HAP-1 (cell line): ENCODE results near the gene RPAP3.

Source experiments
- DNase-seq, 2 experiments: peaks; one replicate each; pipeline ENCODE4 v3.0.0-alpha.2; 2016 to 2020; ENCODE audit warnings: low spot score in 2 of 2
- H3K27me3 ChIP-seq: fragments of 250-450 bp; sonication (Bioruptor Pico); 2 replicates; pipeline ENCODE4 v1.5.1; 2020; ENCODE audit warnings: low read depth, mild to moderate bottlenecking, moderate library complexity
- H3K36me3 ChIP-seq: fragments of 250-450 bp; sonication (Bioruptor Pico); replicated peaks from 2 replicates; pipeline ENCODE4 v1.5.1; 2020; ENCODE audit warnings: mild to moderate bottlenecking
- H3K4me1 ChIP-seq: fragments of 250-450 bp; sonication (Bioruptor Pico); 2 replicates; pipeline ENCODE4 v1.5.1; 2020; ENCODE audit warnings: mild to moderate bottlenecking
- H3K4me3 ChIP-seq: fragments of 250-450 bp; sonication (Bioruptor Pico); 2 replicates; pipeline ENCODE4 v1.5.1; 2020; ENCODE audit warnings: mild to moderate bottlenecking, moderate library complexity
- H3K9me3 ChIP-seq: fragments of 250-450 bp; sonication (Bioruptor Pico); 2 replicates; pipeline ENCODE4 v1.5.1; 2020; ENCODE audit warnings: mild to moderate bottlenecking, moderate library complexity
- in situ Hi-C: fragments of 300-500 bp; cut with MboI; formaldehyde crosslinking; loops from 3 replicates; pipeline ENCODE4 v1.14.3; 2020; ENCODE audit warnings: low sequenced_read_pairs, inconsistent platforms, mixed read lengths

RPAP3 gene

DNA sequence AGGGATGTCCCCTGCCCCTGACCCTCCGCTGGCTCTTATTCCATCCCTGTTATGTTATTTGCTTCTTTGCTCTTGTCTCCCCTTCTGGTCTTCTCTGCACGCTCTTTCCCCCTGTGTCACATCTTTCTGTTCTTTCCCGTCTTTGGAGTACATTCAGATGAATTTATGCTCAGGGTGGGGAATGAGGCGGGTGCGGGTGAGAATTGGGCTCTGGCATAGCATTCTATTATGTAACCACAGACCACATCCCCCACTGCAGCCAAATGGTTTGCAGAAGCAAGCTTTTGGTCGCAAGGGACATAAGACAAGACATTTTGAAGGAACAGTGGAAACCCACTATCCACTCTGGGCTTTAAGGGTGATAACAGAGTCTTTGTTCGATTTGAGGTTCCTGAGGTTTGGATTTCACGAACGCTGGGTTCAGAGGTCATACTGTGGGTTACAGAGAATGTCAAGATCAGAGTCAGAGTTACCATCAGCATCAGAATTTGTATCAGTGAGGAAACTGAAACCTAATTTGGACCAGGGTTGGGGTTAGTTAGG, 15.7 kb upstream of the RPAP3 start:
- Histone ChIP-seq H3K9me3 (no peaks in the 10 kb centered on the region), H3K36me3 (no peaks in the 10 kb centered on the region), H3K27me3 (no peaks in the 10 kb centered on the region), H3K4me1 (no peaks in the 10 kb centered on the region), H3K4me3 (no peak overlapping the region)
- no peak for DNase-seq
- in situ Hi-C loops: no loop called here

DNA sequence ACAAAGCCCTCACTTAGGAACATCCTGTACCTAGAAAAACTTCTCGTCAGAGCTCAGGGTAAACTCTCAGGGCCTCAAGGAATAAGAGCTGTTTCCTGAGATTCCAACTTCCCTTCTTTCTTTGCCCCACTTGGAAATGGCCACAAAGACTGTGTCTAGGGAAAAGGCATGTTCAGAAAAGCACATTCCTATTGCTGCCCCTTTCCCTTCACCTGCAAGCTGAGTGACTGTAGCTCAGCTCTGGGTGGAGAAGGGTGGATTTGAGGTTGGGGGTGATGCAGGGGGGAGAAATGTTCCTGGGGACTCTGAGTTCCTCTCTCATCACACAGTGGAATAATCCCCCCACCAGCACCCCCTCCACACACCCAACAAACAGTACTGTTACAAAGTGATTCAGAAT, 12.7 kb upstream of the RPAP3 start:
- Histone ChIP-seq H3K36me3 (no peaks in the 10 kb centered on the region), H3K4me1 (no peaks in the 10 kb centered on the region), H3K4me3 (no peak overlapping the region), H3K27me3 (no peaks in the 10 kb centered on the region), H3K9me3 (no peaks in the 10 kb centered on the region)
- DNase-seq: no peak
- in situ Hi-C loops: loop anchor here (10.0 kb wide), 3 partner anchors 56 to 446 kb away; partner anchors contain the start of gene SLC48A1

DNA sequence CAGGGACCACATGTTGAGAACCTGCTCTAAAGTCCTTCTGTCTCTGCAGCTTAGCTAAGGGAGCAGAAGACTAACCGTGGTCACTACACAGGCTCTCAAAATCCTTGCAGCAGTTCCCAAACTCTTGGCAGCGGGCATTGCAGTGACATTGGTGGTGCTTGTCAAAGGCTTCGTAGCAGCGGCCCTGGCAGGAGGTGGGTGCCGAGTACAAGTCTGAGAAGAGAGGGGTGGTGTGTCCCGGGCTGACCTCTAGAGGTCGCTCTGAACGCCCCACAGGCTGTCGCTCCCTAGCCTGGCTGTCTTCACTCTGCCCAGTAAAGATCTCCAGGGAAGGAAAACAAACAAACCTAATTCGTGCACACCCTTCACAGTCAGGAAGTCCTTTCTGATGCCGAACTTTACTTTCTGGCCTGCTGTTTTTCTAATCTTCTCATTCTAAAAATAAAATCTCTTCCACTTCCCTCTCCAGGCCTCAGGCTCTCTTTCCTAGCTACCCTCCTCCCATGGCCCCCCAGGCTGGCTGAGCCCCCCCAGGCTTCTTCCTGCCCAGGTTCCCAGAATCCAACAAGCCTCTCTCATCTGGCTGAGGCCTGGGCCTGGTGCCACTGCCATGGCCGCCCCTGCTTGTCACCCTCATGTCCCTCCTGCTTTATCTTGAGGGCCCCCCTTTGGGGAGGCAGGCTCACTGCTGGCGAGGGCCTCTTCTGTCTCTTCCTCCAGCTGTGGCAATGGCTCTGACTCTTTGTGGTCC, 11.8 kb upstream of the RPAP3 start:
- DNase-seq: peak; percentile 40 to 83
- H3K4me1 ChIP-seq: no peaks in the 10 kb centered on the region
- H3K27me3 ChIP-seq: no peaks in the 10 kb centered on the region
- in situ Hi-C loops: loop anchor here (10.0 kb wide), 3 partner anchors 57 to 447 kb away; partner anchors contain the start of gene SLC48A1
- no peaks in the 10 kb centered on the region for H3K9me3 ChIP-seq
- H3K4me3 ChIP-seq: no peak overlapping the region
- no peaks in the 10 kb centered on the region for H3K36me3 ChIP-seq

DNA sequence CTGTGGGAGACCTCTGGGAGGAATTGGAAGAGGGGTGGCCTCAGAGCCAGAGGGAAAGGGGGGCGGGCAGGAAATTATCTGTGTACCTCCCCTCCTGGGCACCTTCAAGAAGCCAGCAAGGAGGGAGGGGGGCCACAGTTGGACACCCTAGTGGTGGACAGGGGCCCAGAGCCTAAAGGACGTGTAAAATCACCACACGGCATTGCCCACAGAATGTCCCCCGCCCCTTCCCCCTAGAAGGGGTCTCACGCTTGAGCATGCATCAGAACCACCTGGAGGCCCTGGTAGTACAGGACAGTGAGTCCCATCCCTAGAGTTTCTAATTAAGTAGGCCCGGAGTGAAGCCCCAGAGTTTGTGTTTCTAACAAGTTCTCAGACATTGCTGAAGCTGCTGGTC, 11.2 kb upstream of the RPAP3 start:
- H3K27me3 ChIP-seq: no peaks in the 10 kb centered on the region
- no peaks in the 10 kb centered on the region for H3K9me3 ChIP-seq
- in situ Hi-C loops: loop anchor here (10.0 kb wide), 3 partner anchors 58 to 448 kb away; partner anchors contain the start of gene SLC48A1
- no peak for DNase-seq
- no peak overlapping the region for H3K4me3 ChIP-seq
- H3K4me1 ChIP-seq: no peaks in the 10 kb centered on the region
- H3K36me3 ChIP-seq: no peaks in the 10 kb centered on the region

DNA sequence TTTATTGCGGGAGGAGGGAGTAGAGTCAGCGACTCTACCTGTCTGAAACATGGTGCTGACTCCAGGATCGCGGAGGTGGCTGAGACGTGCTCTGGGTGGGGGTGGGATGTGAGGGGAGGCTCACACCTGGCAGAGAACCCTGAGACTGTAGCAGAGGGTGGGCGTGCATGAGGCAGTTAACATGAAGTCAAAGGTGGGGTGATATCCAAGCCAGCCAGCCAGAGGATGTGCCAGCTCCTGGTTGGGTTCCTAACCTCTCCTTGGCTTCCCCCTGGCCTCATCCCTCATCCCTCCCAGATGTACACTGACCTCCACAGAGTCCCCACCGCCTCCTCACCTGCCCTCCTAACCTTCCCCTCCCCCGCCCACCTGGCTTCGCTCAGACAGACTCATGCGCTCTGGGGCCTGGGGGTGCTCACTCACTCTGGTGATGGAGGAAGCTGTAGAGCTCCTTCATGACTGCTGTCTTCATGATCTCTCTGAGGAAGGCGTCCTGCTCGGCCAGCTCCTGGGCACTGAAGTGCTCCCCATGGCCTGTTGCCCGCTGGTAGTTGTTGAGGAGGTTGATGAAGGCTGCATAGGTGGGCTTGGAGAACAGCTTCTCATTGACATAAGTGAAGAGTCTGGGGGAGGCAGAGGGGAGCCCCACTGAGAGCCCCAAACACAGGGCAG, 10.2 kb upstream of the RPAP3 start:
- Histone ChIP-seq H3K27me3 (no peaks in the 10 kb centered on the region), H3K4me1 (no peaks in the 10 kb centered on the region), H3K9me3 (no peaks in the 10 kb centered on the region), H3K4me3 (no peak overlapping the region), H3K36me3 (no peaks in the 10 kb centered on the region)
- in situ Hi-C loops: loop anchor here (10.0 kb wide), 3 partner anchors 59 to 449 kb away; partner anchors contain the start of gene SLC48A1
- no peak for DNase-seq

DNA sequence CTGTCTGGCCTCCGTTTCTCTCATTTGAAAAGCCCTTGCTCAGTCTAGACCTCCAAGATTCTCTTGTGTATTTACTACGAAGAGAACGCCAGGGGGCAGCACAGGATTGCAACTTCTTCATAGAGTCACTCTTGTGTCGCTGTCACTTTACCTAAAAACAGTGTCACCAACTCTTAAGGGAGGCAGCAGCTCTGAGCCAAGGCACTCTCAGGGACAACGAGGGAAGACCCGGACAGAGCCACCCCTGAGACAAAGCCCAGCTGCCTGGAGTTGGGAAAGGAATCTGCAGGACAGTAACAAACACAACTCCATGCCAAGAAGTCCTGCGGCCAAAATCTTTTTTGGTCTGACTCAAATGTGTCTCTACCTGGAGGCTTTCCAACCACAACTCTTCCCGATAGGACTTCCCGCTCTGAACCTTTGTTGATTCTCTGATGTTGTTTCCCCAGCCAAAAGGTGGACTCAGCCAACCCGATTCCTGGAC, 9.6 kb upstream of the RPAP3 start:
- peak; percentile 68 to 81 for DNase-seq
- H3K36me3 ChIP-seq: no peaks in the 10 kb centered on the region
- H3K27me3 ChIP-seq: no peaks in the 10 kb centered on the region
- no peak overlapping the region for H3K4me3 ChIP-seq
- no peaks in the 10 kb centered on the region for H3K9me3 ChIP-seq
- H3K4me1 ChIP-seq: no peaks in the 10 kb centered on the region
- in situ Hi-C loops: loop anchor here (10.0 kb wide), 3 partner anchors 59 to 449 kb away; partner anchors contain the start of gene SLC48A1

DNA sequence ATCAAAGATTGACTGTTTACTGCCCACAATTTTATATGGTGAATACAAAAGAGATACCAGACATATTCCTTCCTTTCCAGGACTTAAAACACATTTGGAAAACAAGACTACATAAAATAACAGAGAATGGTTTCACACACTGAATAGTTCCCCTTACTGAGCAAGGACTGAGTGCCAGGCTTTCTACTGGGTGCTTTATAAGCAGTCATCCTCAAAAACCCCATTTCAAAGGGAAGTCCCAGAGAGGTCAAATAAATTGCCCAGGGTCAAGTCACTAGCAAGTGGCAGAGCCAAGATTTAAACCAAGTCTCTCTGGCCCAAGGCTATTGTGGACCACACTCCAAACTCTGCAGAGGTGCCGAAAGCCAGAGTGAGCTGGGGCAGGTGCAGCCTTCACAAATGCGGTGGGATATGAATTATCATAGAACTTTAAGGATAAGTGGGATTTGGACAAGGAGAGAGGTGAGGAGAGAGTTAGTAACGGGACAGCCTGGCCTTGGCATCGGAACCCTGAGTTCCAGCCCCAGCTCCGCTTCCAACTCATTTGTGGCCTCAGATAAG, 9.1 kb upstream of the RPAP3 start:
- no peaks in the 10 kb centered on the region for H3K9me3 ChIP-seq
- no peaks in the 10 kb centered on the region for H3K4me1 ChIP-seq
- H3K36me3 ChIP-seq: no peaks in the 10 kb centered on the region
- no peak for DNase-seq
- no peaks in the 10 kb centered on the region for H3K27me3 ChIP-seq
- H3K4me3 ChIP-seq: no peak overlapping the region
- in situ Hi-C loops: loop anchor here (10.0 kb wide), 3 partner anchors 60 to 450 kb away; partner anchors contain the start of gene SLC48A1

DNA sequence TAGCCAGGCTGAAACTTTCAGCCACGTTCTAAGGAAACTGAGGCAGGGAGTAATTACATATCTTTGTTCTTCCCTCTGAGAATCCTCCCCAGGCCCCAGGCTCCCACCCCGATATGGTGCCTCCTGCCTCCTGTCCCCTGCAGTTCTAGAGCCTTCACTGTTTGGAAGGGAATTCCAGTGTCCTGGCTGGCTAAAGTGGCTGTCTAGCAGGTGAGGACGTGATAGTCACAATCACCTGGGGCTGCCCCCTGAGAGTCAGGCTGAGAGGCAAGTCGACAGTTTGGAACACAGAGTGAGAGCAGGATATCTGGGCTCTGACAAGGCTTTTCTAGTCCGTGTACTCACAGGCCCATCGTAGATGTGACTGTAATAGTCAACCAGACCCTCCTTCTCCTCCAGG, 6.3 kb upstream of the RPAP3 start:
- H3K27me3 ChIP-seq: no peaks in the 10 kb centered on the region
- no peak for DNase-seq
- no peaks in the 10 kb centered on the region for H3K36me3 ChIP-seq
- H3K4me3 ChIP-seq: no peak overlapping the region
- H3K4me1 ChIP-seq: peaks cover under 1% of the 10 kb centered on the region; the same call in 1 of the 2 replicates
- no peaks in the 10 kb centered on the region for H3K9me3 ChIP-seq
- in situ Hi-C loops: loop anchor here (10.0 kb wide), 3 partner anchors 63 to 453 kb away; partner anchors contain the start of gene SLC48A1

DNA sequence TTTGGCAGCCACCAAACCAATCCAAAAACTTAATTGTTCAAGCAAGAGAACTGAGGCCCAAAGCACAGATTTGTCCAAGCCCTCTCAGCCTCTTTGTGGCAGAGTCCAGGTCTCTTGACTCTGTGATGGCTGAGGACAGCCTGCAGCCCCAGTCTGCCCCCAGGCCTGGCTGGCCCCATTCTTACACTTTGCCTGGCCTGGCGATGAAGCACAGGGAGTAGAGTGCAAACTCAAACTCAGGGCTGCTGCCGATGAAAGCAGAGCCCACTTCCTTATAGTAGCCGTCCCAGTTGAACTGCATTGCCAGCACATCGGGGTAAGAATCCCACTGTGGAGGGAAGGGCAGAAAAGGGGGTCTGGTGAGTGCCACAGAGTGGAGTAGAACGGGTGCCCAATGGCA, 5.6 kb upstream of the RPAP3 start:
- Histone ChIP-seq H3K36me3 (no peaks in the 10 kb centered on the region), H3K4me3 (no peak overlapping the region), H3K4me1 (peaks cover 3% of the 10 kb centered on the region; the same call in 1 of the 2 replicates), H3K27me3 (no peaks in the 10 kb centered on the region), H3K9me3 (no peaks in the 10 kb centered on the region)
- no peak for DNase-seq
- in situ Hi-C loops: loop anchor here (10.0 kb wide), 3 partner anchors 63 to 453 kb away; partner anchors contain the start of gene SLC48A1

DNA sequence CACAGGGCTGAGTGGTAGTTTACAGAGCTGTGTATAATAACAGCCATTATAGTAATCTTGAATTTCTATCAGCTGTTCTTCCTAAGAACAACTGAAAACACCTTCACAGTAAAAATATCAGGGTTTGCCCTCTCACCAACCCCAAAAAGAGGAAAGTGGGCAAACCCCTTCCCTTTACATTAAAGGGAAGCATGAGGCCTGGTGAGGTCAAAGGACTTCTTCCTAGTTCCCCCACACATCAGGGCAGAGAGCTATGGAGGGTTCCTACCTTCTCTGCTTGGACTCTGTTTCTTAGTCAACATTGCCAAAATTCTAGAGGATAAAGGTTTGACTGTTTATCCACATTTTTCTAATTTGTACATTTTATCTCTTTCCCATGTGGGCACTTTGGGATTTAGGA, 4.4 kb upstream of the RPAP3 start:
- Histone ChIP-seq H3K4me1 (peaks cover 3% of the 10 kb centered on the region; the same call in 1 of the 2 replicates), H3K9me3 (no peaks in the 10 kb centered on the region), H3K36me3 (no peaks in the 10 kb centered on the region), H3K27me3 (no peaks in the 10 kb centered on the region), H3K4me3 (no peak overlapping the region)
- in situ Hi-C loops: loop anchor here (10.0 kb wide), 3 partner anchors 65 to 455 kb away; partner anchors contain the start of gene SLC48A1
- DNase-seq: no peak

DNA sequence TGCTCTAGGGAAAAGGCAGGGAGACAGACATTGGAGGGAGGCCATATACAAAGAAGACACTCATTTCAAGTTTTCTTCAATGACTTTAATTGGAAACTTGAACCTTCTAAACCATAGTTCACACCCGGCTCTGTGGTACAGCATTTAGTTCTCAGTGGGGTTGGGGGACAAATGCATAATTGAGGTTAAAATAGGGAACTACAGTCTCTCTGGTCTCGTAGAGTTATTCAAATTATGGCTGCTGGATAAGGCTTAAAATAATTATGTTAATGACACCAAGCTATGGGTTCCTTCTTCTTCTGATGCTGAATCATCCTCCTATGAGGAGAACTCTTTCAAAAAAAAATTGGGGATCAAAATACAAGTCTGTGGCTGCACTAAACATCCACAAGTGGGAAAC, 3.8 kb upstream of the RPAP3 start:
- no peak for DNase-seq
- Histone ChIP-seq H3K4me1 (peaks cover 3% of the 10 kb centered on the region; the same call in 1 of the 2 replicates), H3K27me3 (no peaks in the 10 kb centered on the region), H3K9me3 (no peaks in the 10 kb centered on the region), H3K36me3 (no peaks in the 10 kb centered on the region), H3K4me3 (no peak overlapping the region)
- in situ Hi-C loops: loop anchor here (10.0 kb wide), 3 partner anchors 65 to 455 kb away; partner anchors contain the start of gene SLC48A1

DNA sequence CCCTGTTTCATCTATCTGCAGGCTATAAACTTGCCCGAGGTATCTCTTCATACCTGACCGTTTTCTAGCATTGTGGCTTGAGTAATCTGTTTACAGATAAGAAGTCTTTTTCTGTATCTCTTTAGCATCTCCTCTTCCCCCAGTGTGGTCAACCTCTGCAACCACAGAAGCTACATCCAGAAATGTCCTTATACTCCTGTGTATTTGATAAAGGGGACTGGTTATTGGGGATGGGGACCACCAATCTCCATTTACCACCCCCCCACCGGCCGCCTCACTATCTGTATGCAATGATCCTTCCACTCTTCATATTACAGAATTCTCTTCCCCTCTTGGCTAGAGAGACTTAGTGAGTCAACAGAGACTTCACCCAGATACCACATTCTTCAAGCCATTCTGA, 3.4 kb upstream of the RPAP3 start:
- H3K9me3 ChIP-seq: no peaks in the 10 kb centered on the region
- peaks cover 3% of the 10 kb centered on the region; the same call in 1 of the 2 replicates for H3K4me1 ChIP-seq
- no peak overlapping the region for H3K4me3 ChIP-seq
- no peak for DNase-seq
- H3K36me3 ChIP-seq: no peaks in the 10 kb centered on the region
- in situ Hi-C loops: no loop called here
- no peaks in the 10 kb centered on the region for H3K27me3 ChIP-seq

DNA sequence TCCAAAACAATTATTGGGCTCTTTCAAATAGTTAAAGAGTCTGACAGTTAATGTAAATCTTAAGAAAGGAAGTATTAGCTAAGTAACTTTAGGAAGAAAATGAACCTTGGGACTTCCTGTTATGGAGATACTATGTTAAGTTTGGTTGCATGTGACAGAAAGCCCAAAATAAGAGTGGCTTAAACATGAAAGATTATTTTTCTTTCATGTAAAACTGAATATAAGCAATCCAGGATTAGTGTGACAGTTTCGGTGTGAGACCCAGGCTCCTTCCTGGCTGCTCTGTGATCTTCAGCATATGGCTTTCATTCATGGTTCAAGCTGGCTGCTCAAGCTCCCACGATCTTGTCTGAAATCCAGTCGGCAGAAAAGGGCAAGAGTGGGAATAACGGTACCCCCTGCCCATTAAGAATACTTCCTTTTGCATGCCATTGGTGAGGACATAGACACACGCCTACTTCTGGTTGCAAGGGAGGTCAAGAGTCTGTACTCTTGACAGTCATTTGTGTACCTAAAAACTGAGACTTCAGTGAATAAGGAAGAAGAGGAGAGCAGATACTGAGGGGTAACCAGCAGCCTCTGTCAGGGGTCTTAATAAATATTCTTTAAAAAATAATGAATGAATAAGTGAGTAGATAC, 2.2 kb upstream of the RPAP3 start:
- in situ Hi-C loops: no loop called here
- Histone ChIP-seq H3K36me3 (no peaks in the 10 kb centered on the region; the same call in 1 of the 2 replicates), H3K27me3 (no peaks in the 10 kb centered on the region), H3K4me3 (no peak overlapping the region), H3K9me3 (no peaks in the 10 kb centered on the region), H3K4me1 (peaks cover 3% of the 10 kb centered on the region)
- DNase-seq: no peak
